NB4 (cell line): ENCODE measurements around the gene RANBP3.

Experiments used
- CTCF ChIP-seq: IDR thresholded peaks from one replicate; pipeline ENCODE4 v1.5.1; 2012; ENCODE audit warnings: low read depth, low read length
- MYC ChIP-seq: IDR thresholded peaks from 2 replicates; pipeline ENCODE4 v1.6.1; 2011; ENCODE audit warnings: low read depth, low read length

GRCh38 chr19:5955636-5955935 lies 22.4 kb downstream of the RANBP3 start:
- TF ChIP-seq CTCF (no peak), MYC (no peak)
